SIG-M5 treated with dmso at 0.1 percent for 504 hours (cell line): ENCODE measurements around the gene DSCAML1.

Experiments used
- DNase-seq: peaks from one replicate; lab custom pipeline; 2025; ENCODE audit not compliant: unreplicated experiment; lab: John Stamatoyannopoulos, UW

Gene DSCAML1

GRCh38 chr11:117730208-117730800, 66.7 kb downstream of the DSCAML1 start:
- no peak for DNase-seq

- no peak for DNase-seq
Observed at GRCh38 chr11:117725048-117725734, 71.8 kb downstream of the DSCAML1 start.

- DNase-seq, result no peak
Observed at GRCh38 chr11:117724621-117725020, 72.4 kb downstream of the DSCAML1 start.

GRCh38 chr11:117724104-117724503, 72.9 kb downstream of the DSCAML1 start:
- DNase-seq, result no peak

GRCh38 chr11:117723277-117724024, 73.6 kb downstream of the DSCAML1 start:
- DNase-seq, result no peak

- DNase-seq, result no peak
Observed at GRCh38 chr11:117722082-117722481, 74.9 kb downstream of the DSCAML1 start.

- no peak for DNase-seq
Observed at GRCh38 chr11:117720061-117720511, 76.9 kb downstream of the DSCAML1 start.

GRCh38 chr11:117719480-117719879, 77.5 kb downstream of the DSCAML1 start:
- no peak for DNase-seq

- DNase-seq, result peak; percentile 73
Observed at GRCh38 chr11:117717485-117718314, 79.3 kb downstream of the DSCAML1 start.

- no peak for DNase-seq
Observed at GRCh38 chr11:117716521-117717440, 80.2 kb downstream of the DSCAML1 start.

- DNase-seq, result no peak
Observed at GRCh38 chr11:117715801-117716200, 81.2 kb downstream of the DSCAML1 start.

- DNase-seq, result no peak
Observed at GRCh38 chr11:117713538-117713991, 83.5 kb downstream of the DSCAML1 start.

GRCh38 chr11:117712530-117712929, 84.5 kb downstream of the DSCAML1 start:
- DNase-seq, result no peak

- no peak for DNase-seq
Observed at GRCh38 chr11:117711331-117711730, 85.7 kb downstream of the DSCAML1 start.

- DNase-seq, result no peak
Observed at GRCh38 chr11:117710211-117710610, 86.8 kb downstream of the DSCAML1 start.

GRCh38 chr11:117706322-117706814, 90.6 kb downstream of the DSCAML1 start:
- DNase-seq, result no peak

GRCh38 chr11:117705866-117706265, 91.2 kb downstream of the DSCAML1 start:
- no peak for DNase-seq

- DNase-seq, result no peak
Observed at GRCh38 chr11:117704395-117705100, 92.5 kb downstream of the DSCAML1 start.

- DNase-seq, result peak; percentile 2
Observed at GRCh38 chr11:117702946-117703598, 93.9 kb downstream of the DSCAML1 start.
